ENCODE data around the gene ADM2.

DNA sequence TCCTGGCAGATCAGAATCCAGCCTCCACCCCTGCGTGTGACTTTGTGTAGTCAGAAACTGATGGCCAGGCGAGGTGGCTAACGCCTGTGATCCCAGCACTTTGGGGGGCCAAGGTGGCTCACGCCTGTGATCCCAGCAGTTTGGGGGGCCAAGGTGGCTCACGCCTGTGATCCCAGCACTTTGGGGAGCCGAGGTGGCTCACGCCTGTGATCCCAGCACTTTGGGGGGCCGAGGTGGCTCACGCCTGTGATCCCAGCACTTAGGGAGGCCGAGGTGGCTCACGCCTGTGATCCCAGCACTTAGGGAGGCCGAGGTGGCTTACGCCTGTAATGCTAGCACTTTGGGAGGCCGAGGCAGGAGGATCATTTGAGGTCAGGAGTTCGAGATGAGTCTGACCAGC is 31.8 kb downstream of the ADM2 start:
- TF ChIP-seq POLR2AphosphoS5 (IDR thresholded peaks at IDR 0.05; ENCODE audit: borderline replicate concordance, low read depth, low read length) = no peak
- TF ChIP-seq EZH2 (IDR thresholded peaks at IDR 0.05) = no peak
- no peak for TF ChIP-seq FOXP2 (optimal IDR thresholded peaks at IDR 0.05; ENCODE audit: control extremely low read depth, extremely low read length, insufficient read depth)

Measured in SK-N-MC (cell line).